SH-SY5Y (cell line): ENCODE measurements around the gene NPTX1.

Experiments
- GATA2 ChIP-seq: IDR thresholded peaks from 2 replicates; pipeline ENCODE4 v1.6.1; 2011; ENCODE audit warnings: mild to moderate bottlenecking, low read depth, low read length
- GATA3 ChIP-seq: IDR thresholded peaks from 2 replicates; pipeline ENCODE4 v1.6.1; 2011; ENCODE audit warnings: low read depth, mild to moderate bottlenecking, low read length, moderate library complexity

The NPTX1 gene

DNA sequence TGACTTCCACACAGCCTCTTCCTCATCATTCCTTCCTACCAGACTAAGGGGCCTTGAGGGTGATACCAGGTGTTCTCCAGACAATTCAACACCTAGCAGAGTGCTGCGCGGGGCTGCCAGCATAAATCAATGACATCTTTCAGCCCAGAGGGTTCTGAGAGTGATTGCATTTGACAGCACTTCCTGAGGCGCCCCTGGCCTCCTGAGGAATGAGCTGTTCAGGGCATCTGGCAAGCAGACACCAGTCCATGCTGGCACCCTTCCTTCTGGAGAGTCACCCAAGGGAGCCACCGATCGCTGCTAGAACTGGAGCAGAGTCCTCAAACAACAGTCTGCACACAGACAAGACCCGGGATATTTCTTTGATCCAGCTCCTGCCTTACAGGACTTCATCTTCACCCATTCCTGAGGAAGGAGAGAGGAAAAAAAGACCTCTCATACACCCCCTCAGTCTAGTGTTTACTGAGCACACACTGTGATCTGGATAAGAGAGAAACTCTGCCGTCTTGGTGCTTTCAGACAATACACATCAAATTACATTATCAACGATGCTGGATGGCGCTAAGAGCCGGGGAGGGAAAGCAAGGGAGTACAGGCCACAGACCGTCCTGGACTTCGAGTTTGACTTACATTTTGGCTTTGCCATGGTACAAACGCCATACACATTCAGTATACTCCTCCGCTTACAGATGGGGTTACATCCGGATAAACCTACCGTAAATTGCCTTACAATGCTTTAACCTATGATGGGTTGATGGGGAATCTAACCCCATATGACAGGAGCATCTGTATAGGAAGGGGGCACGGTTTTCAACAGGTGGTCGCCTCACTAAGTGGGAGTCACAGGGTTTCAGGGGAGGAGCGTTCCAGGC is 23.0 kb downstream of the NPTX1 start:
- TF ChIP-seq GATA3 (no peak), GATA2 (no peak)

DNA sequence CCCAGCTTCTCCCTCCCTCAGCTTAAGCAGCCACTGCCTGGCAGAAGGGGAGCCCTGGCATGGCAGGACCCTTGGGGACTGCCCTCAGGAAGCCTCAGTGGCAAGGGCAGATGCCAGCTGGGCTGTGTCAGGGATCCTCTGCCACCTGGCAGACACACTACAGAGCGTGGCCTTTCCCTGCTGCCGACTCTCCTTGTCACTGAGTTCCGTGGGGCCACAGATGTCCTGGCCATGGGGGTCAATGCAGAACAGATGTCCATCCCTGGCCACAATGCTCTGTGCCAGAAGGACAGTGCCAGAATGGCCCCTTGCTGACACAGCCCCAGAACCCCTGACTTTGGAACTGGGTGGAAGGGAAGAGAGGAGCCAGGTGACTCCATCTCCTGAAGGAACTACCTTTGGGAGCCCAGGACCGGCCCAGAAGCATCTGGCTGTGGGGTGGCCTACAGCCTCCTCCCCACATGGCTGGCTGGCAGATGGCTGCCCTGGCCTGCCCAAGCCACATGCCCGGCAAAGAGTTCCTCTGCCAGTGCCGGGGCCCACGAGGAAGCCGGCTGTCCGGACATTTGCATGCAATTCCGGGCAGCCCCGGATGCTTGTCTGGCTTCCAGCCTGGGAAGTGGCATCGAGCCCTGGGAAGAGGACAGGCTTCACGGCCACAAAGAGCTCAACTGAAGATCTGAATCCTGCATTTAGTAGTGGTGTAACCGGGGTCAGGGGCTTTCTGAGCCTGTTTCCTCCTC is 24.1 kb downstream of the NPTX1 start:
- TF ChIP-seq GATA3 (no peak), GATA2 (no peak)

GRCh38 chr17:80451104-80451775 is 25.2 kb downstream of the NPTX1 start:
- TF ChIP-seq GATA2 (no peak), GATA3 (no peak)

GRCh38 chr17:80449930-80450576 is 26.4 kb downstream of the NPTX1 start:
- TF ChIP-seq GATA3 (no peak), GATA2 (no peak)

DNA sequence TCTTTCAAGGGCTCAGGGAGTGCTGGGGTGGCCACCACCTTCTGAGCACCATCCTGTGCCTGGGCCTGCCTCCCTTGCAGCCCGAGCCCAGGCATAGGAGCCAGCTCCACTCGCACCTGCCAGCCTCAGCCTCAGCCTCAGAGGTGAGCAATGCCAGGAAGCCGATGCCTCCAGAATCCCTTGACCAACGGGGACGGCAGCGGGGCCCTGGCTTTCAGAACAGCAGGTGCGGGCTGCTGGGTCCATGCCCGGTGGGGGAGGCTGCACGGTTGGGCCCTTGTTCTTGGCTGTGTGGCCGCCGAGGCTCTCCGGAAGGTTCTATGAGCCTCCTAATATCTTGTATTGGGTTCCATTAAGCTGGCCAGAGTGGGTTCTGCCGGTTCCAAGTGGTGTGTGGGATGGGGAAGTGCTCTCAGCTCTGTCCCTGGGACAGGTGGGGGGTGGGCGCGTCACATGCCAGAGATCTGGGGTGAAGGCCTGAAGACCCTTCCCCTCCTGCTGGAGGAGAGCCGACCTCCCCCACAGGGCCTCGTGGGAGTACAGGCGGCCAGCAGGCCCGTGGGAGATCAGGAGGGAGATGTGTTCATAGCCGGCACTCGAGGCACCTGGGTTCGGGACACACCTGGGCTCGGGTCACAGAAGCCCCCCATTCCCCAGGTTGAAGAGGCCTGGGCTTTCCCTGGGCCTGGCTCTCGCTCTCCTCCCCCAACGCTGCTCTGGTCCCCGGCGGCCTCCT is 27.0 kb downstream of the NPTX1 start:
- TF ChIP-seq GATA2 (no peak), GATA3 (no peak)

DNA sequence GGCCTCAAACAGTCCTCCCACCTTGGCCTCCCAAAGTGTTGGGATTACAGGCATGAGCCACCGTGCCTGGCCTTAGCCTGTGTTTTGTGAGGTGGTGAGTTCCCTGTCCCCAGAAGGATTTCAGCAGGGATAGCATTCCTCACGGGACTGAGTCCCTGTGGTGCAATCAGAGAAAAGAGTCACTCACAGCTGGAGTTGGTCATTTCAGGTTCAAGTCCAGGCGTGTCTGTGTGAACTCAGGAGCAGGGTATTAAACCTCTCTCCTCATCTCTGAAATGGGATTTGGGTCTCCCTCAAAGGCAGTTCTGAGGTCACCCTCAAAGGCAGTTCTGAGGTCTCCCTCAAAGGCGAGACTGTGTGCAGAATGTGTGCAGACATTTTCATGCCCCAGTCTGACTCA is 28.6 kb downstream of the NPTX1 start:
- TF ChIP-seq GATA2: no peak
- no peak for TF ChIP-seq GATA3

DNA sequence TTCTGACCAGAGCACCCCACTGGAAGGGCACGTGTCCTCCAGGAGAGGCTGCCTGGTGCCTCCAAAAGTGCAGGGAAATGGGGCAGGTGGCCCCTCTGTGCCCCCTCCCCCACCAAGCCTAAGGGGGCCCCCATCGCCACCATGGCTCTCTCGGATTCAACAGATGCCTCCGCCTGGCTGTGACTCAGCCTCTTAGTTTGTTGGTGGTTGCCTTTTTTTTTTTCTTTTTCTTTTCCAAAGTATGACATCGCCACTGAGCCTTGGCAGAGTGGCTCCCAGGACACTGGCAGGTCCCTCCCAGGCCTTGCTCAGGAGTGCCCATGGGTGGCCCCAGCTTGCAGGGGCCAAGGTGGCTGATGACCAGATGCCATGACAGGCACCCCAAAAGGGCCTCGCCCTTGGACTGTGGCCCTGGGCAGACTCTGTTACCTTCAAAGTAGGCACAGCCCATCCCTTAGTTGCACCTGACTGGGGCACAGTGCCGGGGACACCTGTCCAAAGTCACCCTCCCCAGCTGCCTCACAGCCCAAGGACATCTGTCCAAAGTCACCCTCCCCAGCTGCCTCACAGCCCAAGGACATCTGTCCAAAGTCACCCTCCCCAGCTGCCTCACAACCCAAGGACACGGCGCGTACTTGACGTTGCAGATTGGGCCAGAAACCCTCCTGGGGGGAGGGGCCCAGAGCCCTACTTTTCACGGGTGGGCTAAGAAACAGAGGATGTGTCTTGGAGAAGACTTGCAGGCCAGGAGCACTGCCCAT is 29.6 kb downstream of the NPTX1 start:
- no peak for TF ChIP-seq GATA3
- no peak for TF ChIP-seq GATA2

GRCh38 chr17:80445726-80446110 is 30.7 kb downstream of the NPTX1 start:
- no peak for TF ChIP-seq GATA2
- TF ChIP-seq GATA3: no peak

GRCh38 chr17:80445007-80445725 is 31.2 kb downstream of the NPTX1 start:
- TF ChIP-seq GATA3 (no peak), GATA2 (no peak)

DNA sequence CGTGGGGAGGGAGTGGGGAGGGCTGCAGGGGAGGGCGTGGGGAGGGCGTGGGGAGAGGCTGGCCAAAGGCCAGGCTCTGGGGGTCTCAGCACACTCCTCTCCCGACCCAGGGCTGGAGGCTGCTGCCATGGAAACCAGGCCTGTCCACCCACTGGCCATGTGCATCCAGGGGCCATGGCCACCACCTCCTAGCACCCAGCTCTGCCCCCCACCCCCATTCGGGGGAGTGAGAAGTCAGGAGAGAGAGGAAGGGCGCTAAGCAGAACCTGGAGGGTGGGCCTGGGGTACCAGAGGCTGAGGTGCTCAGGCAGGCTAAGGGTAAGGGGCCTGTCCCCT is 31.8 kb downstream of the NPTX1 start:
- no peak for TF ChIP-seq GATA3
- TF ChIP-seq GATA2: no peak

- TF ChIP-seq GATA3 (no peak), GATA2 (no peak)
Measured at GRCh38 chr17:80443916-80444643, 32.3 kb downstream of the NPTX1 start.

DNA sequence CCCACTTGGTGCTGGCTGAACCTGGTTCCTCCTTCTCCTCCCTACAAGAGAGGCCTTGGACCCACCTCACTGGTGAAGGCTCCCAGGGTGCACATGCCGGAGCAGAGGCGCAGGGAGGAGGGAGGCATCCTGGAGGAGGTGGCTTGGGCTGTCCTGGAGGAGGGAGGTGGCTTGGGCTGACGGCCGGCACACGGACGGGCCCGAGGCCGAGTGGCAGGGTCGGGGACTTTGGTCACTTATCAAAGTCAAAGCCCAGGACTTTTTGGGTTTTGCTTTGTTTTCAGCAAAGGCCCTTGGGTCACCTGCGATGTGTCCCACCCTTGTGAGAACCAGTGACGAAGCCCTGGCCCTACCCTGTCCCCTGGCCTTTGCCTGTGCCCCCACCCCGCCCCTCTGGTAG is 32.9 kb downstream of the NPTX1 start:
- TF ChIP-seq GATA2 (no peak), GATA3 (no peak)
